ENCODE results near the gene OR2J2. TPM values are rescaled to one million over a fixed set of nuclear protein-coding genes. Genes with fewer than 3 reads are reported as not detected.
"Not testable (repeated sequence)": the region's sequence is repeated elsewhere in the genome, so short reads cannot be mapped to it uniquely, and the experiment has no call there.

Gene OR2J2
- polyA plus RNA-seq, 1 donor (not counting 4 experiments of a cell fraction or from before 2014, with no cell fraction given) = not detected

DNA sequence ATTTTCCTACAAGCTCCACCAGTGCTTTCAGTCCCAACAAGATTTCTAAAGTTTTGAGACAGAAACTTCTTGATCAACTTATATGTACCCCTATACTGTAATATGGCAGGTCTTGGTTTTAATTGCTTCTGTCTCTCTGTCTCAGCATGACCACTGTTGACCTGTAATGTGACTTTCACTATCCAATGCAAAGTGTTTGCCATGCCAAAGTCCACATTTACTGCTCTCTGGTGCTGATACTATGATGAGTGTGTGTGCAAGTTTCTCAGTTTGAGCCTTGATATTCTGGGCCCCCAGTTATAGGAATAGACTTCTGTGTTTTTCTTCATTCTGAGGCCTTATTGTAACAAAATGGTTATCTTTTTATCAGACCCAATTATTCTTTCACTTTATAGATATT, 45.8 kb downstream of the OR2J2 start:
- Histone ChIP-seq H3K9me1 (ENCODE audit: control insufficient read depth, extremely low read depth, insufficient read depth, low read length) (no peaks in the 10 kb centered on the region), H4K20me1 (ENCODE audit: control insufficient read depth, extremely low read depth, insufficient read depth, low read length) (no peaks in the 10 kb centered on the region), H3K4me1 (ENCODE audit: control insufficient read depth, extremely low read depth, insufficient read depth, low read length) (no peaks in the 10 kb centered on the region), H2AFZ (ENCODE audit: control insufficient read depth, low read length) (no peak overlapping the region), H3K27ac (ENCODE audit: control insufficient read depth, insufficient read depth, low read length) (no peak overlapping the region), H3K9me3 (ENCODE audit: control insufficient read depth, low read depth, low read length) (no peaks in the 10 kb centered on the region), H3K27me3 (ENCODE audit: control insufficient read depth, extremely low read depth, insufficient read depth, low read length) (no peaks in the 10 kb centered on the region), H3K4me2 (ENCODE audit: control insufficient read depth, extremely low read depth, insufficient read depth, low read depth, low read length) (no peak overlapping the region), H3K79me2 (ENCODE audit: control insufficient read depth, insufficient read depth, low read length) (no peaks in the 10 kb centered on the region), H3K9ac (ENCODE audit: control insufficient read depth, extremely low read depth, insufficient read depth, low read length) (no peak overlapping the region), H3K4me3 (ENCODE audit: control insufficient read depth in 2 of 3, extremely low read depth in 1 of 3, insufficient read depth in 2 of 3, low read depth in 1 of 3, low read length in 3 of 3) (no peak overlapping the region), H3K36me3 (ENCODE audit: control insufficient read depth in 2 of 2, extremely low read depth in 1 of 2, insufficient read depth in 2 of 2, low read length in 2 of 2) (no peaks in the 10 kb centered on the region)
- dilution Hi-C loops (cut with MboI; ENCODE audit: extremely low pct_ligation_motif_present, low sequenced_read_pairs) = no loop called here
- no peak for FAIRE-seq
- TF ChIP-seq, protein P1, sequence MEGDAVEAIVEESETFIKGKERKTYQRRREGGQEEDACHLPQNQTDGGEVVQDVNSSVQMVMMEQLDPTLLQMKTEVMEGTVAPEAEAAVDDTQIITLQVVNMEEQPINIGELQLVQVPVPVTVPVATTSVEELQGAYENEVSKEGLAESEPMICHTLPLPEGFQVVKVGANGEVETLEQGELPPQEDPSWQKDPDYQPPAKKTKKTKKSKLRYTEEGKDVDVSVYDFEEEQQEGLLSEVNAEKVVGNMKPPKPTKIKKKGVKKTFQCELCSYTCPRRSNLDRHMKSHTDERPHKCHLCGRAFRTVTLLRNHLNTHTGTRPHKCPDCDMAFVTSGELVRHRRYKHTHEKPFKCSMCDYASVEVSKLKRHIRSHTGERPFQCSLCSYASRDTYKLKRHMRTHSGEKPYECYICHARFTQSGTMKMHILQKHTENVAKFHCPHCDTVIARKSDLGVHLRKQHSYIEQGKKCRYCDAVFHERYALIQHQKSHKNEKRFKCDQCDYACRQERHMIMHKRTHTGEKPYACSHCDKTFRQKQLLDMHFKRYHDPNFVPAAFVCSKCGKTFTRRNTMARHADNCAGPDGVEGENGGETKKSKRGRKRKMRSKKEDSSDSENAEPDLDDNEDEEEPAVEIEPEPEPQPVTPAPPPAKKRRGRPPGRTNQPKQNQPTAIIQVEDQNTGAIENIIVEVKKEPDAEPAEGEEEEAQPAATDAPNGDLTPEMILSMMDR (optimal IDR thresholded peaks at IDR 0.05 in 1 of 3, IDR thresholded peaks at IDR 0.05 in 1 of 3, conservative IDR thresholded peaks at IDR 0.05 in 1 of 3; ENCODE audit: extremely low read depth in 1 of 3, insufficient read depth in 2 of 3, low read length in 3 of 3) = no peak
- no peak for TF ChIP-seq EZH2 (IDR thresholded peaks at IDR 0.05; ENCODE audit: low read length)
- DNase-seq (ENCODE audit: low read depth, low spot score) = no peak

DNA sequence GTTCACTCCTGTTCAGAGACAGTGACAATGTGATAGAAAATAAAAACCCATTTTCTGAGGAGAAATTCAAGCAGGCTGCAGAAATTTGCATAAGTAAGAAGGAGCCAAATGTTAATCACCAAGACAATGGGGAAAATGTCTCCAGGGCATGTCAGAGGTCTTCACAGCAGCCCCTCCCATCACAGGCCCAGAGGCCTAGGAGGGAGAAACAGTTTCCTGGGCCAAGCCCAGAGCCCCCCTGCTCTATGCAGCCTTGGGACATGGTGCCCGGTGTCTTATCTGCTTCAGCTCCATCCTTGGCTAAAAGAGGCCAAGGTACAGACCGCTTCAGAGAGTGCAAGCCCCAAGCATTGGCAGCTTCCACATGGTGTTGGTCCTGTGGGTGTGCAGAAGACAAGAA, 46.5 kb downstream of the OR2J2 start:
- DNase-seq (ENCODE audit: low read depth, low spot score); dilution Hi-C loops (cut with MboI; ENCODE audit: extremely low pct_ligation_motif_present, low sequenced_read_pairs); H3K4me3 ChIP-seq (ENCODE audit: control insufficient read depth in 2 of 3, extremely low read depth in 1 of 3, insufficient read depth in 2 of 3, low read depth in 1 of 3, low read length in 3 of 3): not testable (repeated sequence)

DNA sequence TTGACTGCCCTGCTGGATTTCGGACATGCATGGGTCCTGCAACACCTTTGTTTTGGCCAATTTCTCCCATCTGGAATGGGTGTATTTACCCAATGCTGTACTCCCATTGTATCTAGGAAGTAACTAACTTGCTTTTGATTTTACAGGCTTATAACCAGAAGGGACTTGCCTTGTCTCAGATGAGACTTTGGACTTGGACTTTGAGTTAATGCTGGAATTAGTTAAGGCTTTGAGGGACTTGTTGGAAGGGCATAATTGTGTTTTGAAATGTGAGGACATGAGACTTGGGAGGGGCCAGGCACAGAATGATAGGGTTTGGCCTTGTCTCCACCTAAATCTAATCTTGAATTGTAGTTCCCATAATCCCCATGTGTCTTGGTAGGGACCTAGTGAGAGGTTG, 47.3 kb downstream of the OR2J2 start:
- H2AFZ ChIP-seq (ENCODE audit: control insufficient read depth, low read length); H3K79me2 ChIP-seq (ENCODE audit: control insufficient read depth, insufficient read depth, low read length); dilution Hi-C loops (cut with MboI; ENCODE audit: extremely low pct_ligation_motif_present, low sequenced_read_pairs): not testable (repeated sequence)

More for the DNA sequence above, 46.5 kb downstream of the OR2J2 start:
- H3K9me3 ChIP-seq (ENCODE audit: control insufficient read depth, low read depth, low read length); FAIRE-seq; H3K36me3 ChIP-seq (ENCODE audit: control insufficient read depth in 2 of 2, extremely low read depth in 1 of 2, insufficient read depth in 2 of 2, low read length in 2 of 2); H3K4me1 ChIP-seq (ENCODE audit: control insufficient read depth, extremely low read depth, insufficient read depth, low read length); H4K20me1 ChIP-seq (ENCODE audit: control insufficient read depth, extremely low read depth, insufficient read depth, low read length); H3K4me2 ChIP-seq (ENCODE audit: control insufficient read depth, extremely low read depth, insufficient read depth, low read depth, low read length); H2AFZ ChIP-seq (ENCODE audit: control insufficient read depth, low read length); H3K27me3 ChIP-seq (ENCODE audit: control insufficient read depth, extremely low read depth, insufficient read depth, low read length); H3K27ac ChIP-seq (ENCODE audit: control insufficient read depth, insufficient read depth, low read length); H3K9ac ChIP-seq (ENCODE audit: control insufficient read depth, extremely low read depth, insufficient read depth, low read length); H3K9me1 ChIP-seq (ENCODE audit: control insufficient read depth, extremely low read depth, insufficient read depth, low read length); H3K79me2 ChIP-seq (ENCODE audit: control insufficient read depth, insufficient read depth, low read length): not testable (repeated sequence)

More for the DNA sequence above, 47.3 kb downstream of the OR2J2 start:
- not testable (repeated sequence) for H3K27ac ChIP-seq (ENCODE audit: control insufficient read depth, insufficient read depth, low read length); H3K4me2 ChIP-seq (ENCODE audit: control insufficient read depth, extremely low read depth, insufficient read depth, low read depth, low read length); H3K36me3 ChIP-seq (ENCODE audit: control insufficient read depth in 2 of 2, extremely low read depth in 1 of 2, insufficient read depth in 2 of 2, low read length in 2 of 2); H3K9me3 ChIP-seq (ENCODE audit: control insufficient read depth, low read depth, low read length); H3K4me1 ChIP-seq (ENCODE audit: control insufficient read depth, extremely low read depth, insufficient read depth, low read length); DNase-seq (ENCODE audit: low read depth, low spot score); H3K9me1 ChIP-seq (ENCODE audit: control insufficient read depth, extremely low read depth, insufficient read depth, low read length); FAIRE-seq; H3K27me3 ChIP-seq (ENCODE audit: control insufficient read depth, extremely low read depth, insufficient read depth, low read length); H4K20me1 ChIP-seq (ENCODE audit: control insufficient read depth, extremely low read depth, insufficient read depth, low read length); H3K4me3 ChIP-seq (ENCODE audit: control insufficient read depth in 2 of 3, extremely low read depth in 1 of 3, insufficient read depth in 2 of 3, low read depth in 1 of 3, low read length in 3 of 3); H3K9ac ChIP-seq (ENCODE audit: control insufficient read depth, extremely low read depth, insufficient read depth, low read length)

Other genes starting within 250 kb of the OR2J2 start
- 43.5 to 49.2 TPM (median 47.3 TPM) in 3 replicates for gene TRIM27, start 246.9 kb upstream of the OR2J2 start, polyA plus RNA-seq
- gene ZNF311, start 165.6 kb upstream of the OR2J2 start, polyA plus RNA-seq = 1.7 to 2.7 TPM (median 2.6 TPM) in 3 replicates
- gene OR2W1, start 125.7 kb upstream of the OR2J2 start, polyA plus RNA-seq = not detected in 3 replicates
- gene OR2B3, start 83.6 kb upstream of the OR2J2 start, polyA plus RNA-seq = not detected in 3 replicates
- not detected in 3 replicates for gene OR2J1, start 71.4 kb upstream of the OR2J2 start, polyA plus RNA-seq
- not detected in 3 replicates for gene OR2J3, start 62.8 kb upstream of the OR2J2 start, polyA plus RNA-seq
- gene OR14J1, start 130.8 kb downstream of the OR2J2 start, polyA plus RNA-seq = not detected in 3 replicates
- not detected in 3 replicates for gene OR5V1, start 198.0 kb downstream of the OR2J2 start, polyA plus RNA-seq
- not detected in 3 replicates for gene OR12D3, start 204.4 kb downstream of the OR2J2 start, polyA plus RNA-seq
- not detected in 3 replicates for gene OR12D2, start 224.7 kb downstream of the OR2J2 start, polyA plus RNA-seq
- not detected in 3 replicates for gene OR12D1, start 244.0 kb downstream of the OR2J2 start, polyA plus RNA-seq